22Rv1 (cell line): ENCODE measurements around the gene LRP1-AS.

Source experiments
- H3K27ac ChIP-seq: fragments of 450-650 bp; 2 replicates; pipeline ENCODE4 v1.5.1; 2017
- ZFX ChIP-seq: fragments of 450-650 bp; IDR thresholded peaks from 2 replicates; pipeline ENCODE4 v1.6.1; 2017; ENCODE audit warnings: antibody characterized with exemption, borderline replicate concordance
- TF ChIP-seq, protein P1 (sequence below): fragments of 450-650 bp; IDR thresholded peaks from 2 replicates; pipeline ENCODE4 v1.5.1; 2017; ENCODE audit warnings: mild to moderate bottlenecking

LRP1-AS gene

GRCh38 chr12:57099766-57100165 is 47.7 kb downstream of the LRP1-AS start:
- peak overlapping the region; percentile 27; the same call in 1 of the 2 replicates for H3K27ac ChIP-seq
- TF ChIP-seq, protein P1, sequence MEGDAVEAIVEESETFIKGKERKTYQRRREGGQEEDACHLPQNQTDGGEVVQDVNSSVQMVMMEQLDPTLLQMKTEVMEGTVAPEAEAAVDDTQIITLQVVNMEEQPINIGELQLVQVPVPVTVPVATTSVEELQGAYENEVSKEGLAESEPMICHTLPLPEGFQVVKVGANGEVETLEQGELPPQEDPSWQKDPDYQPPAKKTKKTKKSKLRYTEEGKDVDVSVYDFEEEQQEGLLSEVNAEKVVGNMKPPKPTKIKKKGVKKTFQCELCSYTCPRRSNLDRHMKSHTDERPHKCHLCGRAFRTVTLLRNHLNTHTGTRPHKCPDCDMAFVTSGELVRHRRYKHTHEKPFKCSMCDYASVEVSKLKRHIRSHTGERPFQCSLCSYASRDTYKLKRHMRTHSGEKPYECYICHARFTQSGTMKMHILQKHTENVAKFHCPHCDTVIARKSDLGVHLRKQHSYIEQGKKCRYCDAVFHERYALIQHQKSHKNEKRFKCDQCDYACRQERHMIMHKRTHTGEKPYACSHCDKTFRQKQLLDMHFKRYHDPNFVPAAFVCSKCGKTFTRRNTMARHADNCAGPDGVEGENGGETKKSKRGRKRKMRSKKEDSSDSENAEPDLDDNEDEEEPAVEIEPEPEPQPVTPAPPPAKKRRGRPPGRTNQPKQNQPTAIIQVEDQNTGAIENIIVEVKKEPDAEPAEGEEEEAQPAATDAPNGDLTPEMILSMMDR: no peak
- no peak for TF ChIP-seq ZFX

DNA sequence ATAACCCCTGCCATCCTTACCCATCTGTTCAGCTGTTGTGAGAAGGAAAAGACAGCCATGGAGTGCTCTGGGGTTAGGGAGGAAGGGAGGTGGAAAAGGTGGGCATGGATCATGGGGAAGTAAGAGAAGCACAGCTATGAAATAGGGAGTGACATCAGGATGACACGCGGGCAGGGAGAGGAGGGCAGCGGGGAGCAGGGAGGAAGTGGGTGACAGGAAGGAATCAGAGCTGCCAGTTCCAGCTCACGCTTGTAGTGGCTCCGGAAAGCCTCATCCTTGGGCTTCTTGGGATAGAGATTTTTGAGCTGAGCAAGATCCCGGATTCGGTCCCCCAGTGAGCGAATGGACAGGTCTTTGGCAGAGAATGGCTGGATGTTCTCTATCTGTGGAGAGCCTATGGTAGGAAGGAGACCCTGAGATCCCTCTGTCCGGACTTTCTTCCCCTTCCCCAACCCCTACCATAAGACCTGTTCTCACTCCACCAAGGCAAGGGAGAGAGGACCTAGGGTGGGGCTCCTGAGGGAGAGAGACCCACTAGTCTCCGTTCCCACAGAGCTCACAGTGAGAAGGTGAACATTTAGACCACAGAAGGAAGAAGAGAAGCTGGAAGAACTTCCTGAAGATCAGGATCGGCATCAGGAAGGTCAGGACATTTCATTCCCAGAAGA is 48.2 kb downstream of the LRP1-AS start:
- TF ChIP-seq, protein P1: no peak
- TF ChIP-seq ZFX: no peak
- no peak overlapping the region for H3K27ac ChIP-seq

DNA sequence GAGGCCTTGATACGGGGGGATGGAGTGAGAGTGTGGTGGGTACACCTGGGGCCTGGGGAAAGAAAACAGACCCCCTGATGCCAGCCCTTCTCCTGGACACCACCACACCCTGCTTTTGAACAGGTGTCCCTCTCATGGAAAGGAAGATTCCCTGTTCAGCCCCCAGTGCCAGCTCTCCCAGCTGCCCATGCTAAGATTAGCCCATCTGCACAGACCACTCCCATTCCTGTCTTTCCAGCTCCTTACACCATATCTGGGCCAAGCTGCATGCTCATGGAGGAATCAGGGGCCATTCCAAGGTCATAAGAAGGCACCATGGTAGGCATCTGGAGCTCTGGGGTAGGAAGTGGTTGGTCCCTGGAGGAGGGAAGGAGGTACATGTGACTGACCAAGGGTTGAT is 48.9 kb downstream of the LRP1-AS start:
- peak overlapping the region; percentile 17; the same call in 1 of the 2 replicates for H3K27ac ChIP-seq
- TF ChIP-seq ZFX: no peak
- TF ChIP-seq, protein P1: no peak

DNA sequence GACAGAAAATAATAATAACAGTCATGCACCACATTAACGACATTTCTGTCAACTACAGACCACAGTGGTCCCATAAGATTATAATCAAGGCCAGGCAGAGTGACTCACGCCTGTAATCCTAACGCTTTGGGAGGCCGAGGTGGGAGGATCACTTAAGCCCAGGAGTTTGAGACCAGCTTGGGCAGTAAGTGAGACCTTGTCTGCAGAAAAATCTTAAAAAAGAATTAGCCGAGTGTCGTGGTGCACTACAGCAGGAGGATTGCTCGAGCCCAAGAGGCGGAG is 49.9 kb downstream of the LRP1-AS start:
- TF ChIP-seq, protein P1: no peak
- H3K27ac ChIP-seq: peak overlapping the region; percentile 17; the same call in 1 of the 2 replicates

GRCh38 chr12:57096748-57097553 is 50.5 kb downstream of the LRP1-AS start:
- TF ChIP-seq, protein P1: no peak
- TF ChIP-seq ZFX: no peak
- H3K27ac ChIP-seq: peak overlapping the region; percentile 47

DNA sequence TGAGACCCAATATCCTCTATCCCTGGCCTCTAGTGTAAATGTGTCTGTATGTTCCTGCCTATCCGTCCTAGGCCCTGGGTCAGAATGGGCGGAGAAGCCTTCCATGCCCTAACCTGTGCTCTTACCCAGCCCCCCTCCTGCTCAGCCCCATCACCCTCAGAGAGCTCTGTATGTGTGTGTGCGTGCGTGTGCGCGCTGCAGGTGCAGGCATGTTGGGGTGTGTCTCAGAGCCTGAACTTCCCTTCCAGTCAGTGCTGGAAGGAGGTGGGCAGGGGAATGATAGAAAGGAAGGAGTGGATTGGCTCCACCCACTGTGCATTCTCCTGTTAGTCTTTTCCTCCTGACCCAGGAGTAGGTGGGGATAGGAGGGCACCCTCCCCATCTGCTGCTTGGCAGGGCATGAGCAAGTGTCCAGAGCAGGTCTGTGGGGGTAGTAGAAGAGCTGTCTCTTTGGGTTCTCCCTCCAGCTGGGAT is 51.3 kb downstream of the LRP1-AS start:
- TF ChIP-seq, protein P1: no peak
- TF ChIP-seq ZFX: no peak
- peak overlapping the region; percentile 47 for H3K27ac ChIP-seq

DNA sequence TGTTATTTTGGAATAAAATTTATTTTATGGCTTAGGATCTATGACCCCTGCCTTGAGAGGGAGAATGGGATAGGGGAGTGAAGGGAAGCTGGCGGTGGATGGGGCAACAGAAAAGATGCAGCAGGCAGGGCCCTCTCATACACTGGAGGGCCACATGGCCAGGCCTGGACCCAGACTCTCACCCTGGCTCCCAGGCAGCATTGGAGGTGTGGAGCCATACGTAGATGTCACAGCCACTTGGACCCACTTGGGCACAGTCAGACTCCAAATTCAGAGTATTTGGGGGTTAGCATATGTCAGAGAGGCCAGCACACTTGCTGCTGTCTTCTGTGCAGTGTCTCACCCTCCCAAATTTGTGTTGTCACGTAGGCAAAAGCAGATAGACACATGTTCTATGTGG is 52.0 kb downstream of the LRP1-AS start:
- TF ChIP-seq ZFX: no peak
- TF ChIP-seq, protein P1: no peak
- H3K27ac ChIP-seq: peak overlapping the region; percentile 47
